ENCODE results near the gene CPEB3. TPM values are rescaled to one million over a fixed set of nuclear protein-coding genes. Genes with fewer than 3 reads are reported as not detected.

The CPEB3 gene
- total RNA-seq, 2 experiments from 2014 or later, result 1.2 to 1.3 TPM

DNA sequence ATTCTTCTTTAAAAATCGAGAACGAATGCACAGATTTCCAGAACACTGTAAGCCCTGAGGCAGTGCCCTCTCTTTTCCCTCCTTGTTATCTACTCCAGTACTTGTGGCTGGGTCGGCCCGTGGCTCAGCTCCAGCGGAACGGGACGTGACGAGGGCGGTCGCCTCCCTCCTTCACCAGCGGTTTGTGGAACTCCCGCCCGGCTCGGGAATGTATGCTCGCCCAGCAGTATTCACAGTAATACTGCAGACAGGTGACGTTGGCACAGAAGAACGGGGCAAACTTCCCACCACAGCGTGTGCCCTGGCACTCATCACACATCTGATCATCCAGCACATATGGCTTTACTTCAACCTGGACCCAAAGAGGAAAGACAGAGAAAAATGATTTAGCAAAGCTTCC lies 238.8 kb downstream of the CPEB3 start:
- DNase-seq, result no peak
- Histone ChIP-seq H3K4me1 (ENCODE audit: insufficient read depth, low read length) (peaks cover 8% of the 10 kb centered on the region), H3K4me3 (ENCODE audit: low read length) (no peak overlapping the region), H3K27me3 (ENCODE audit: control insufficient read depth in 1 of 2, insufficient read depth in 2 of 2, low read length in 2 of 2) (no peaks in the 10 kb centered on the region), H3K27ac (ENCODE audit: low read depth in 1 of 2, low read length in 2 of 2) (no peak overlapping the region), H3K36me3 (ENCODE audit: insufficient read depth, low read length) (no peaks in the 10 kb centered on the region), H3K9me3 (ENCODE audit: control insufficient read depth in 1 of 2, insufficient read depth in 1 of 2, low read length in 2 of 2) (no peaks in the 10 kb centered on the region)
- peaks cover 11% of the 10 kb centered on the region for H3K36me3 Mint-ChIP-seq (ENCODE audit: low read depth)
- H3K4me1 Mint-ChIP-seq (ENCODE audit: low read depth), result peaks cover 16% of the 10 kb centered on the region
- H3K27ac Mint-ChIP-seq, result no peak overlapping the region
- ChIA-PET CTCF (no interaction called here), POLR2A (no interaction called here)
- H3K27me3 Mint-ChIP-seq, result no peaks in the 10 kb centered on the region
- intact Hi-C loops (cut with DNase I, micrococcal nuclease), result no loop called here
- no peaks in the 10 kb centered on the region for H3K9me3 Mint-ChIP-seq
- H3K4me3 Mint-ChIP-seq, result no peak overlapping the region
- ATAC-seq (ENCODE audit: poor library complexity), result no peak
- TF ChIP-seq, protein P1, sequence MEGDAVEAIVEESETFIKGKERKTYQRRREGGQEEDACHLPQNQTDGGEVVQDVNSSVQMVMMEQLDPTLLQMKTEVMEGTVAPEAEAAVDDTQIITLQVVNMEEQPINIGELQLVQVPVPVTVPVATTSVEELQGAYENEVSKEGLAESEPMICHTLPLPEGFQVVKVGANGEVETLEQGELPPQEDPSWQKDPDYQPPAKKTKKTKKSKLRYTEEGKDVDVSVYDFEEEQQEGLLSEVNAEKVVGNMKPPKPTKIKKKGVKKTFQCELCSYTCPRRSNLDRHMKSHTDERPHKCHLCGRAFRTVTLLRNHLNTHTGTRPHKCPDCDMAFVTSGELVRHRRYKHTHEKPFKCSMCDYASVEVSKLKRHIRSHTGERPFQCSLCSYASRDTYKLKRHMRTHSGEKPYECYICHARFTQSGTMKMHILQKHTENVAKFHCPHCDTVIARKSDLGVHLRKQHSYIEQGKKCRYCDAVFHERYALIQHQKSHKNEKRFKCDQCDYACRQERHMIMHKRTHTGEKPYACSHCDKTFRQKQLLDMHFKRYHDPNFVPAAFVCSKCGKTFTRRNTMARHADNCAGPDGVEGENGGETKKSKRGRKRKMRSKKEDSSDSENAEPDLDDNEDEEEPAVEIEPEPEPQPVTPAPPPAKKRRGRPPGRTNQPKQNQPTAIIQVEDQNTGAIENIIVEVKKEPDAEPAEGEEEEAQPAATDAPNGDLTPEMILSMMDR (IDR thresholded peaks at IDR 0.05), result no peak

DNA sequence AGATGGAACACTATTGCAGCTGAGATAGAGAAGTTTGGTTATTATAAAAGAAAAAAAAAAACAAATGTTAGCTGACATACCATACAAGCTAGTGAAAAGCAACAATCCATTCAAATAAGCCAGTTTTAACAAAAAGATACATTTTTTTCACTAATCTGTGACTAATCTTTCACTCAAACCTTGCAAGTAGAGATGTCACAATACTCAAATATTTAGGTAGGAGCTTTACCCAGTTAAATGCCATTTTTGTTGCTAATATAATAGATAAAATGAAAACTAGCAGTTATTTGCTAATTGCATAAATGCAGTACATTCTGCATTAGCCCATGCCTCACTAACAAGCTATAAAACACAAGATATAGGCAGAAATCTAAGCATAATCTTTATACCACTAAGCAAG lies 243.7 kb downstream of the CPEB3 start:
- no peak for DNase-seq
- Mint-ChIP-seq H3K27me3 (no peaks in the 10 kb centered on the region), H3K4me1 (ENCODE audit: low read depth) (peaks cover 17% of the 10 kb centered on the region), H3K9me3 (peaks cover 2% of the 10 kb centered on the region), H3K4me3 (no peak overlapping the region), H3K27ac (no peak overlapping the region), H3K36me3 (ENCODE audit: low read depth) (peaks cover 3% of the 10 kb centered on the region)
- CTCF ChIA-PET, result no interaction called here
- intact Hi-C loops (cut with DNase I, micrococcal nuclease), result no loop called here
- no peak for ATAC-seq (ENCODE audit: poor library complexity)
- TF ChIP-seq, protein P1 (IDR thresholded peaks at IDR 0.05), result no peak
- POLR2A ChIA-PET, result no interaction called here
- no peak overlapping the region for H3K27ac ChIP-seq (ENCODE audit: low read depth in 1 of 2, low read length in 2 of 2)
- no peaks in the 10 kb centered on the region for H3K27me3 ChIP-seq (ENCODE audit: control insufficient read depth in 1 of 2, insufficient read depth in 2 of 2, low read length in 2 of 2)
- peaks cover 0 to 8% of the 10 kb centered on the region in 2 experiments for H3K9me3 ChIP-seq (ENCODE audit: control insufficient read depth in 1 of 2, insufficient read depth in 1 of 2, low read length in 2 of 2)
- H3K4me1 ChIP-seq (ENCODE audit: insufficient read depth, low read length), result peaks cover 8% of the 10 kb centered on the region
- H3K36me3 ChIP-seq (ENCODE audit: insufficient read depth, low read length), result no peaks in the 10 kb centered on the region
- H3K4me3 ChIP-seq (ENCODE audit: low read length), result no peak overlapping the region

DNA sequence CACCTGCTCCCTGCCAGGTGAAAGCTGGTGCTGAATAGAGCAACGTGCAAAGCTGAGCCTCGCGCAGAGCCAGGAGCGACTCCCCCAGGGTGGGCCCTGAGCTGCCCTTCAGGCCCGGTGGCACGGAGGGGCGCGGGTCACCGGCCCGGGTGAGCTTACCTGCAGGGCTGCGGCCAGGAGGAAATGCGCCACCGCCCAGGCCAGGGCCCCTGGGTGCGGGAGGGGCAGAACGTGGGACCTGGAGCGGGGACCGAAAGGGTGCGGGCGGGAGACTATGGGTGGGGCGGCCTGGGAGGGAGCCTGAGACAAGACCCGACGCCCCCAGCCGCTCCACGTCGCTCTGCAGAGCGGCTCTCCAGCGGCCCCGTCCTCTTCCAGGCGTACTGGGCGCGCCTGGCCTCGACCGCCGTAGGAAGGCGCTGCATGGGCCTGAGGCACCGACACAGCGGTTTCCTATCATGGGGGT lies 245.2 kb downstream of the CPEB3 start:
- Histone ChIP-seq H3K27me3 (ENCODE audit: control insufficient read depth in 1 of 2, insufficient read depth in 2 of 2, low read length in 2 of 2) (no peaks in the 10 kb centered on the region), H3K27ac (ENCODE audit: low read depth in 1 of 2, low read length in 2 of 2) (no peak overlapping the region), H3K9me3 (ENCODE audit: control insufficient read depth in 1 of 2, insufficient read depth in 1 of 2, low read length in 2 of 2) (peaks cover 0 to 8% of the 10 kb centered on the region in 2 experiments), H3K4me3 (ENCODE audit: low read length) (no peak overlapping the region), H3K36me3 (ENCODE audit: insufficient read depth, low read length) (no peaks in the 10 kb centered on the region), H3K4me1 (ENCODE audit: insufficient read depth, low read length) (peaks cover 8% of the 10 kb centered on the region)
- no peaks in the 10 kb centered on the region for H3K36me3 Mint-ChIP-seq (ENCODE audit: low read depth)
- H3K27me3 Mint-ChIP-seq, result no peaks in the 10 kb centered on the region
- CTCF ChIA-PET, result no interaction called here
- no peak overlapping the region for H3K4me3 Mint-ChIP-seq
- TF ChIP-seq, protein P1 (IDR thresholded peaks at IDR 0.05), result no peak
- peaks cover 17% of the 10 kb centered on the region for H3K4me1 Mint-ChIP-seq (ENCODE audit: low read depth)
- peaks cover 2% of the 10 kb centered on the region for H3K9me3 Mint-ChIP-seq
- DNase-seq (no peak), ATAC-seq (ENCODE audit: poor library complexity) (no peak)
- POLR2A ChIA-PET, result no interaction called here
- no peak overlapping the region for H3K27ac Mint-ChIP-seq
- intact Hi-C loops (cut with DNase I, micrococcal nuclease), result no loop called here
